Fibroblast of villous mesenchyme (primary cell): ENCODE results near the gene TNFAIP1. TPM values are rescaled to one million over a fixed set of nuclear protein-coding genes. Genes with fewer than 3 reads are reported as not detected.

Experiments used
- DNase-seq: peaks from one replicate; pipeline ENCODE4 v3.0.0-alpha.2; 2010; ENCODE audit warnings: low read depth
- H3K4me3 ChIP-seq: 2 replicates; pipeline ENCODE4 v1.5.1; 2011; ENCODE audit warnings: low read depth, mild to moderate bottlenecking, low read length
- CTCF ChIP-seq: IDR thresholded peaks from 2 replicates; pipeline ENCODE4 v1.5.1; 2012; ENCODE audit warnings: low read depth, mild to moderate bottlenecking, low read length; ENCODE audit not compliant: insufficient read depth
- total RNA-seq: library from RNA; depleted of rRNA; stranded (reverse); fragments of >200 nt; gene quantifications from 2 replicates; pipeline ENCODE4 v1.2.3, GENCODE V29; 2012

The TNFAIP1 gene
- total RNA-seq, 1 donor = 50.1 TPM

- H3K4me3 ChIP-seq = no peak overlapping the region
- peak; percentile 9 for TF ChIP-seq CTCF
- no peak for DNase-seq
These were observed 31.0 kb downstream of the TNFAIP1 start for GRCh38 chr17:28366605-28367004.

DNA sequence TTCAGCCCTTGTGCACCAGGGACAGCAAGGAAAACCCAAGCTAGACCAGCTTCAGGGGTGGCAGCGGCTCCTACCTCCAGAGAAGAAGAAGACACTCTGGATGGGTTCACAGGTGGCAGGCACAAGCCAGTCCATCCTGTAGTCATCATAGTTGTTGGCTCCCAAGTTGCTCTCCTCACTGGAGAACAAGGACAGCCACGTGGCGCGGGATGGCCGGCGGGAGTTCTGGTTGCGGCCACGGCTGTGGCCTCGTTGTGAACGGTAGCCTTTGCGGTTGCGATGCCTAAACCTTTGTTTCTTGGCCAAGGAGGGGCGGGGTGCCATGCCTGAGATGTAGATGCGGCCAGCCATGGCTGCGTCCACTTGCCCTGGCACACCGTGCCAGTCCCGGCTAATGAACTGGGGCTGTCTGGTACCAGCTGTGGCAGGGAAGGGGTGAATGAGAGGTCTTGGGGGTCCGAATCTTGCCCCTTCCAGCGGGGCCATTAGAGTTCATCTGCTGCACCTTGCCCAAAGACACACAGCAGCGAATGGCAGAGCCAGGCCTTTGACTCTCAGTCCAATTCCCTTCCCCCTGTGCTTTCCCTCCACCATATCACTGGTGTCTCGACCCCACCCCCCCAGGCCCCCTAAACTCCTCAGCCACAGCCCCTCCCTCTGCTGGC, 32.2 kb downstream of the TNFAIP1 start:
- no peak overlapping the region for H3K4me3 ChIP-seq
- TF ChIP-seq CTCF = no peak
- DNase-seq = no peak

DNA sequence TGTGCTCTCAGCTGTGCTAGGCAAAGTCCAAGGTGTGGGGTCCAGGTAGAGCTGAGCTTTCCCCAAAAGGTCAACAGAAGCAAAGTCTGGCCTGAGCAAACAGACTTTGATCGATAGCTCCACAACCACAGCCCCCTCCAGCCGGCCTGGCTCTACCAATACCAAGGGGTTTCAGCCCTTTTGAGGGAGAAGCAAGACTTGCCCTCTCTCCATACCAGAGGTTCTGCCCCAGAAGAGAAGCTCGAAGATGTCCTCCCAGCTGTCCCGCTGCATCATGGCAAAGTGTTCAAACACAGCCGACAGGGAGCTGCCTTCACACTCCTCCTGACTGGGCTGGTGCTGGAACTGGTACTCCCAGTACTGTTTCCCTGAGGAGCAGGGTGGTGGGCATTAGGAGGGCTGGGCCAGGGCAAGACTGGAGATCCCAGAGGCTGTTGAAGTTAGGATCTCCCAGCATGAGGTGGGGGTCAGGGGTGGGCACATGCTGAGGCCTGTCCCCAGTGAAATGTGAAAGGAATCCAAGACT, 32.8 kb downstream of the TNFAIP1 start:
- TF ChIP-seq CTCF = no peak
- H3K4me3 ChIP-seq = no peak overlapping the region
- no peak for DNase-seq

GRCh38 chr17:28368915-28369683, 33.5 kb downstream of the TNFAIP1 start:
- no peak for DNase-seq
- no peak for TF ChIP-seq CTCF

DNA sequence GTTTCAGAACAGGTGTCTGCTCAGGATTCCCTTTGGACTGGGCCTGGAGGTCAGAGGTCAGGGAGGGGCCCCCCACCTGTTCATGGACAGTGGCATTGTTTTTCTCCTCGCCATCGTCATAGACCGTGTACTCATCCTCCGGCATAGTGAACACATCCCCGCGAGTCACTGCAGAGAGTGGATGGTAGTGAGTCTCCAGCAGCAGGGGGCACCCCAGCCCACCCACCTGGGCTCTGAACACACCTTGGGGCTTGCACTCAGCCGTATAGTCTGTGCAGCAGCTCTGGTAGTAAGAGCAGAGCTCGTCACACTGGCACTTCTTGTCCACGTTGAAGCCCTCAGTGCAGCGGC, 34.1 kb downstream of the TNFAIP1 start:
- H3K4me3 ChIP-seq = peak overlapping the region; percentile 62
- DNase-seq = peak; percentile 13
- no peak for TF ChIP-seq CTCF

More at GRCh38 chr17:28368915-28369683, 33.5 kb downstream of the TNFAIP1 start:
- peak overlapping the region; percentile 62 for H3K4me3 ChIP-seq

DNA sequence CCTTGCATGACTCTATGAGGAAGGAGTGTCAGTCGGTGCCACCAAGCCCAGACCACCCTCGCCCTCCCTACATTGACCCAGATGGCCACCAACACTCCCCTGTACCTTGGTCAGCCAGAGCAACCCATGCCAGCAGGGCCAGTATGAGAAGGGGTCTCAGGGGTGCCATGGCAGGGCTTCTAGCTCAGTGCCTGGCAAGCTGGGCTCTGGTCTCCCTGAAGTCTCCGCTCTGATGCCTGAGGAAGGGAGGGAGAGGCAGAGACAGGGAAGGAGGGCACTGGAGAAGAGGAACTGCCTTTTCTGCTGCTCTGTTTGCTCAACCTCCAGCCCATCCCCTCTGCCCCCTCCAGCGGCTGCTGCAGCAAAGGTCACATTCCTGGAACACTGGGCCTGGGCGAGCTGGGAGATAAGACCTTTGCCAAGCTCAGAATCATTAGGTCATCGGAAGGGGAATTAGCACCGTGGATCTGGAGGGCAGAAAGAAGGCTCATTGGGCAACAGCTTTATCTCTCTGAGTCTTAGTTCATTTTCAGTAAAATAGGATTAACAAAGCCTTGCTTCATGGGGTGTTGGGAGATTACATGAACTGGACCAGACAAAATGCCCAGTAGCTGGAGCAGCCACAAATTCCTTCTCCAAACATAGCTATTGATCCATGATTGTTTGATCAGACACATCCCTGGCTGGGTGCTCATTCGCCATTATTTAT, 34.6 kb downstream of the TNFAIP1 start, which contains the start of gene VTN:
Gene VTN (minus strand): TSS at position 273 of the 709 bp plus-strand sequence. CDS start 104 bp downstream, at position 169.
- peak; percentile 98 for DNase-seq
- no peak for TF ChIP-seq CTCF
- H3K4me3 ChIP-seq = peak within 1 kb of the TSS; percentile 73
